ACC112 (cell line): ENCODE measurements around the gene ADAMTS2.
"Not testable (repeated sequence)": the region's sequence is repeated elsewhere in the genome, so short reads cannot be mapped to it uniquely, and the experiment has no call there.

ENCODE experiments used
- H2AFZ ChIP-seq: fragments of 200-600 bp; sonication (generic); one replicate; pipeline ENCODE4 v1.6.0; 2017; ENCODE audit warnings: antibody characterized with exemption, low read length; ENCODE audit not compliant: unreplicated experiment
- H3K27ac ChIP-seq: fragments of 200-600 bp; sonication (generic); 2 replicates; pipeline ENCODE4 v1.5.1; 2014; ENCODE audit warnings: low read depth, mild to moderate bottlenecking, antibody characterized with exemption, low read length, moderate library complexity
- H3K27me3 ChIP-seq: fragments of 200-600 bp; sonication (generic); 2 replicates; pipeline ENCODE4 v1.6.1; 2014; ENCODE audit warnings: mild to moderate bottlenecking, antibody characterized with exemption, low read length, moderate library complexity, mixed read lengths; ENCODE audit not compliant: insufficient read depth
- H3K36me3 ChIP-seq: fragments of 200-600 bp; sonication (generic); 2 replicates; pipeline ENCODE4 v1.6.1; 2016; ENCODE audit warnings: mild to moderate bottlenecking, antibody characterized with exemption, low read length, moderate library complexity, mixed read lengths; ENCODE audit not compliant: insufficient read depth
- H3K4me1 ChIP-seq: fragments of 200-600 bp; sonication (generic); one replicate; pipeline ENCODE4 v1.6.1; 2016; ENCODE audit warnings: low read length, mixed read lengths; ENCODE audit not compliant: insufficient read depth, unreplicated experiment, control insufficient read depth
- H3K4me3 ChIP-seq: fragments of 200-600 bp; sonication (generic); 2 replicates; pipeline ENCODE4 v1.5.1; 2014; ENCODE audit warnings: mild to moderate bottlenecking, low read depth, low read length
- H3K79me2 ChIP-seq: fragments of 200-600 bp; sonication (generic); one replicate; pipeline ENCODE4 v1.6.0; 2016; ENCODE audit warnings: low read length; ENCODE audit not compliant: control insufficient read depth, unreplicated experiment, insufficient read depth

The ADAMTS2 gene

DNA sequence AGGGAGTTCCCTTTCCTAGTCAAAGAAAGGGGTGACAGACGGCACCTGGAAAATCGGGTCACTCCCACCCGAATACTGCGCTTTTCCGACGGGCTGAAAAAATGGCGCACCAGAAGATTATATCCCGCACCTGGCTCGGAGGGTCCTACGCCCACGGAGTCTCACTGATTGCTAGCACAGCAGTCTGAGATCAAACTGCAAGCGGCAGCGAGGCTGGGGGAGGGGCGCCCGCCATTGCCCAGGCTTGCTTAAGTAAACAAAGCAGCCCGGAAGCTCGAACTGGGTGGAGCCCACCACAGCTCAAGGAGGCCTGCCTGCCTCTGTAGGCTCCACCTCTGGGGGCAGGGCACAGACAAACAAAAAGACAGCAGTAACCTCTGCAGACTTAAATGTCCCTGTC is 244.0 kb downstream of the ADAMTS2 start:
- H3K36me3 ChIP-seq, result peaks cover 25% of the 10 kb centered on the region
- H3K79me2 ChIP-seq, H2AFZ ChIP-seq, H3K4me1 ChIP-seq, H3K27ac ChIP-seq, H3K4me3 ChIP-seq, H3K27me3 ChIP-seq: not testable (repeated sequence)

- Histone ChIP-seq H3K27me3 (no peaks in the 10 kb centered on the region), H2AFZ (no peak overlapping the region), H3K27ac (no peak overlapping the region), H3K4me1 (no peaks in the 10 kb centered on the region), H3K4me3 (no peak overlapping the region), H3K79me2 (no peaks in the 10 kb centered on the region), H3K36me3 (peaks cover 8% of the 10 kb centered on the region)
Measured at GRCh38 chr5:179089502-179089901, 255.8 kb downstream of the ADAMTS2 start.

- Histone ChIP-seq H3K4me3 (no peak overlapping the region), H3K4me1 (no peaks in the 10 kb centered on the region), H3K27me3 (no peaks in the 10 kb centered on the region), H3K27ac (no peak overlapping the region), H2AFZ (no peak overlapping the region), H3K79me2 (no peaks in the 10 kb centered on the region), H3K36me3 (peaks cover 78% of the 10 kb centered on the region)
Measured at GRCh38 chr5:179080724-179081123, 264.5 kb downstream of the ADAMTS2 start.

DNA sequence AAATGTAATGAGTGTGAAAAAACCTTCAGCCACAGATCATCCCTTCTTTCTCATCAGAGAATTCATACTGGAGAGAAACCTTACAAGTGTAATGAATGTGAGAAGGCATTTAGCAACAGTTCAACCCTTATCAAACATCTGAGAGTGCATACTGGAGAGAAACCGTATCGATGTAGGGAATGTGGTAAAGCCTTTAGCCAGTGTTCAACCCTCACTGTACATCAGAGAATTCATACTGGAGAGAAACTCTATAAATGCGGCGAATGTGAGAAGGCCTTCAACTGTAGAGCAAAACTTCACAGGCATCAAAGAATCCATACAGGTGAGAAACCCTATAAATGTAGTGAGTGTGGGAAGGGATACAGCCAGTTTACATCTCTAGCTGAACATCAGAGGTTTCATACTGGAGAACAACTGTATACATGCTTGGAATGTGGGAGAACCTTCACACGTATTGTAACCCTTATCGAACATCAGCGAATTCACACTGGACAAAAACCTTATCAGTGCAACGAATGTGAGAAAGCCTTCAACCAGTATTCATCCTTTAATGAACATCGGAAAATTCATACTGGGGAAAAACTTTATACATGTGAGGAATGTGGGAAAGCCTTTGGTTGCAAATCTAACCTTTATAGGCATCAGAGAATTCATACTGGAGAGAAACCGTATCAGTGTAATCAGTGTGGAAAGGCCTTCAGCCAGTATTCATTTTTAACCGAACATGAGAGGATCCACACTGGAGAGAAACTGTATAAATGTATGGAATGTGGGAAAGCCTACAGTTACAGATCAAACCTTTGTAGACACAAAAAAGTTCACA is 265.9 kb downstream of the ADAMTS2 start:
- H3K4me3 ChIP-seq, result no peak overlapping the region
- no peak overlapping the region for H3K27ac ChIP-seq
- H3K36me3 ChIP-seq, result peaks cover 82% of the 10 kb centered on the region

DNA sequence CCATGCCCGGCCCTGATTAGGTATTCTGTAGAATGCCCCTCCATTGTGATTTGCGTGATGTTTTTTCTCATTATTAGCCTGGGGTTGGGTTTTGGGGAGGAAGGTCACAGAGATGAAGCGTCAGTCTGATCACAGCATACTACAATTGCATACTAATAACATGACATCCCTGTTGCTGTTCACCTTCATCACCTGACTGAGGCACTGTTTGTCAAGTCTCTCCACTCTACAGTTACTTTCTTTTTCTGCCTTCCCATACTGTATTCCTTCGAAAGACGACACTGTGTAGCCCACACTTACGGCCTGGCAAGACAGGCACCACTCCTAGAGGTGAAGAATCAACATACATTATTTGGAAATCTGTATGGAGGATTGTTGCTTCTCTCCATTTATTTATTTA is 279.6 kb downstream of the ADAMTS2 start:
- H3K36me3 ChIP-seq, result peaks cover 81% of the 10 kb centered on the region

More for the DNA sequence above, 265.9 kb downstream of the ADAMTS2 start:
- Histone ChIP-seq H3K4me1 (no peaks in the 10 kb centered on the region), H3K79me2 (no peaks in the 10 kb centered on the region), H2AFZ (no peak overlapping the region), H3K27me3 (no peaks in the 10 kb centered on the region)

DNA sequence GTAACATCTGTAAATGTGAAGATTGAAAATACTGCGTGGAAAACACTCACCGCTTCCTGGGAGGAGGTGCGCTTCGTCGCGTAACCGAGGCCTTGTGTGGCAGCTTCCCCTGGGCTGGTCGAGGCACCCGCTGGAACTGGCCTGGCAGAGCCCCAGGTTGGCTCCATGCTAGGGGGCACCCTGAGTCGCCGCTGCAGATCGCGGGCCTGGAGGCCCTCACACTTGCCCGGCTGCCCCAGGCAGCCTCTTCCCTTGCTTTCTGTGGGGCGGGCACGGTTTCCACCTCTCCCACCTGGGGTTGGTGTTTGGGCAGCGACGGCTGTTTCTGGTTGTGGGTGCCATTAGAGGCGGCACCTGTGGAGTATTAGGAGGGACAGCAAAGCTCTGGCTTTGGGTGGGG is 284.2 kb downstream of the ADAMTS2 start:
- peaks cover 26% of the 10 kb centered on the region for H3K79me2 ChIP-seq
- H3K27ac ChIP-seq, result no peak overlapping the region
- H3K4me1 ChIP-seq, result peaks cover 7% of the 10 kb centered on the region
- H3K4me3 ChIP-seq, result peak overlapping the region; percentile 81
- peaks cover 9% of the 10 kb centered on the region for H3K27me3 ChIP-seq
- peak overlapping the region; percentile 90 for H2AFZ ChIP-seq
- H3K36me3 ChIP-seq, result peaks cover 43% of the 10 kb centered on the region

More for the DNA sequence above, 279.6 kb downstream of the ADAMTS2 start:
- Histone ChIP-seq H3K27me3 (no peaks in the 10 kb centered on the region), H3K4me1 (peaks cover 7% of the 10 kb centered on the region), H3K27ac (no peak overlapping the region), H2AFZ (no peak overlapping the region), H3K79me2 (peaks cover 32% of the 10 kb centered on the region), H3K4me3 (no peak overlapping the region)
